ENCODE results near the gene TRPV6.

DNA sequence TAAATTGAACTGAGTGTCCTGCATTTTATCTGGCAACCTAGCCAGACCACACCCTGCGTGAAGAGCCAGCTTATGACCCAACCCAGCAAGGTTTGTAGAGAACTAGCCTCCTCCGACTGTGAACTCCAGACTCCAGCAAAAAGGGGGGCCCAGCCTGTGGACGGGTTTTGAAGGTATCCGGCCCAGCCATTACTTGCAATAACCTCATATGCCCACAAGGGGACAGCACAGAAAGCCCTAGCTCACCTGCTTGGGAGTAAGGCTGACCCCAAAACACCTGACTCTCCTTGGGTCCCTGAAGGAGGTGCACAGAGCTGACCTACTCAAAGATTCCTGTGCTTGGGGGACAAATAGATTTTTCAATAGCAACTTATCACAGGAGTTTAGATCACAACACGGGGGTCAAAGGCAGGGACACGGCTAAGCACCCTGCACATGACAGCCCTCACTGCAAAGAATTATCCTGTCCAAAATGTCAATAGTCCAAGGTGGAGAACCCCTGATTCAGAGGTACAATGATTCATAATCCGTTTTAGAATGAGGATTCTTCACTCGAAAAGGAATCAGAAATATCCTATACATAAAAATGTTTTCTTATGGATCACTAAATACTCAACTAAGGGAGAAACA, 4.6 kb downstream of the TRPV6 start:
- TF ChIP-seq CTCF (IDR thresholded peaks at IDR 0.05; ENCODE audit: insufficient read depth, low read length) (peak; percentile 86), POLR2AphosphoS5 (IDR thresholded peaks at IDR 0.05; ENCODE audit: low read depth) (no peak)

All from HL-60 (cell line).